Measurements from ENCODE around the gene GABRB1.
"Not testable (repeated sequence)": the region's sequence is repeated elsewhere in the genome, so short reads cannot be mapped to it uniquely, and the experiment has no call there.

The GABRB1 gene

GRCh38 chr4:47213106-47213505, 181.7 kb downstream of the GABRB1 start:
- DNase-seq (ENCODE audit: low spot score): no peak

GRCh38 chr4:47213539-47213938, 182.2 kb downstream of the GABRB1 start:
- no peak for DNase-seq (ENCODE audit: low spot score)

GRCh38 chr4:47213971-47214370, 182.6 kb downstream of the GABRB1 start:
- no peak for DNase-seq (ENCODE audit: low spot score)

GRCh38 chr4:47215759-47216158, 184.4 kb downstream of the GABRB1 start:
- DNase-seq (ENCODE audit: low spot score): no peak

GRCh38 chr4:47217291-47217690, 185.9 kb downstream of the GABRB1 start:
- DNase-seq (ENCODE audit: low spot score): no peak

- no peak for DNase-seq (ENCODE audit: low spot score)
Observed at GRCh38 chr4:47217884-47218283, 186.5 kb downstream of the GABRB1 start.

GRCh38 chr4:47218631-47219030, 187.3 kb downstream of the GABRB1 start:
- DNase-seq (ENCODE audit: low spot score): no peak

- no peak for DNase-seq (ENCODE audit: low spot score)
Observed at GRCh38 chr4:47219586-47219985, 188.2 kb downstream of the GABRB1 start.

- no peak for DNase-seq (ENCODE audit: low spot score)
Observed at GRCh38 chr4:47221721-47222120, 190.4 kb downstream of the GABRB1 start.

GRCh38 chr4:47222276-47222675, 190.9 kb downstream of the GABRB1 start:
- DNase-seq (ENCODE audit: low spot score): no peak

- no peak for DNase-seq (ENCODE audit: low spot score)
Observed at GRCh38 chr4:47224361-47224760, 193.0 kb downstream of the GABRB1 start.

GRCh38 chr4:47235721-47236120, 204.4 kb downstream of the GABRB1 start:
- DNase-seq (ENCODE audit: low spot score): no peak

GRCh38 chr4:47238667-47239066, 207.3 kb downstream of the GABRB1 start:
- no peak for DNase-seq (ENCODE audit: low spot score)

- DNase-seq (ENCODE audit: low spot score): no peak
Observed at GRCh38 chr4:47239649-47240048, 208.3 kb downstream of the GABRB1 start.

- no peak for DNase-seq (ENCODE audit: low spot score)
Observed at GRCh38 chr4:47251348-47252135, 220.2 kb downstream of the GABRB1 start.

- no peak for DNase-seq (ENCODE audit: low spot score)
Observed at GRCh38 chr4:47263721-47264120, 232.4 kb downstream of the GABRB1 start.

- no peak for DNase-seq (ENCODE audit: low spot score)
Observed at GRCh38 chr4:47270201-47270888, 239.0 kb downstream of the GABRB1 start.

- no peak for DNase-seq (ENCODE audit: low spot score)
Observed at GRCh38 chr4:47271291-47271690, 239.9 kb downstream of the GABRB1 start.

- no peak for DNase-seq (ENCODE audit: low spot score)
Observed at GRCh38 chr4:47274901-47275300, 243.5 kb downstream of the GABRB1 start.

GRCh38 chr4:47275595-47275994, 244.2 kb downstream of the GABRB1 start:
- DNase-seq (ENCODE audit: low spot score): no peak

- no peak for DNase-seq (ENCODE audit: low spot score)
Observed at GRCh38 chr4:47278631-47279030, 247.3 kb downstream of the GABRB1 start.

- DNase-seq (ENCODE audit: low spot score): no peak
Observed at GRCh38 chr4:47287735-47288134, 256.4 kb downstream of the GABRB1 start.

GRCh38 chr4:47289805-47290204, 258.4 kb downstream of the GABRB1 start:
- no peak for DNase-seq (ENCODE audit: low spot score)

GRCh38 chr4:47290873-47291272, 259.5 kb downstream of the GABRB1 start:
- DNase-seq (ENCODE audit: low spot score): not testable (repeated sequence)
